ENCODE results near the gene TSN. TPM values are rescaled to one million over a fixed set of nuclear protein-coding genes. Genes with fewer than 3 reads are reported as not detected.

TSN gene
- polyA plus RNA-seq, 1 of the 3 experiments (the other 2 are of a cell fraction): 26.1 TPM

- Histone ChIP-seq H3F3A (replicated peaks; ENCODE audit: insufficient read depth) (peaks cover 3% of the 10 kb centered on the region), H3K36me3 (replicated peaks in 1 of 2; ENCODE audit: control insufficient read depth in 1 of 2, insufficient read depth in 2 of 2, low read length in 1 of 2) (no peaks in the 10 kb centered on the region), H3K4me1 (ENCODE audit: control insufficient read depth in 1 of 2, insufficient read depth in 2 of 2, low read depth in 1 of 2, low read length in 1 of 2) (peaks cover 0 to 2% of the 10 kb centered on the region in 2 experiments; a peak in 2 of 4 replicates), H3K4me3 (ENCODE audit: low read depth in 2 of 2, low read length in 1 of 2) (no peak overlapping the region), H4K20me1 (ENCODE audit: insufficient read depth) (no peaks in the 10 kb centered on the region), H3K9me3 (0 out of 2 replicates have a peak, but pooled peaks cover 7% of the 10 kb centered on the region), H2AFZ (ENCODE audit: low read depth) (no peak overlapping the region), H3K27ac (ENCODE audit: low read depth in 2 of 2, low read length in 1 of 2) (no peak overlapping the region), H3K4me2 (no peak overlapping the region), H3K27me3 (ENCODE audit: insufficient read depth) (no peaks in the 10 kb centered on the region), H3K9ac (no peak overlapping the region), H3K79me2 (ENCODE audit: insufficient read depth) (no peaks in the 10 kb centered on the region), H3K9me2 (no peaks in the 10 kb centered on the region)
- ChIA-PET POLR2A (no interaction called here), CTCF (interaction anchor here (1.0 kb wide), 1 partner anchor 8 kb away, joined by 4 read pairs; no protein-coding TSS in a partner anchor)
- TF ChIP-seq, protein P1, sequence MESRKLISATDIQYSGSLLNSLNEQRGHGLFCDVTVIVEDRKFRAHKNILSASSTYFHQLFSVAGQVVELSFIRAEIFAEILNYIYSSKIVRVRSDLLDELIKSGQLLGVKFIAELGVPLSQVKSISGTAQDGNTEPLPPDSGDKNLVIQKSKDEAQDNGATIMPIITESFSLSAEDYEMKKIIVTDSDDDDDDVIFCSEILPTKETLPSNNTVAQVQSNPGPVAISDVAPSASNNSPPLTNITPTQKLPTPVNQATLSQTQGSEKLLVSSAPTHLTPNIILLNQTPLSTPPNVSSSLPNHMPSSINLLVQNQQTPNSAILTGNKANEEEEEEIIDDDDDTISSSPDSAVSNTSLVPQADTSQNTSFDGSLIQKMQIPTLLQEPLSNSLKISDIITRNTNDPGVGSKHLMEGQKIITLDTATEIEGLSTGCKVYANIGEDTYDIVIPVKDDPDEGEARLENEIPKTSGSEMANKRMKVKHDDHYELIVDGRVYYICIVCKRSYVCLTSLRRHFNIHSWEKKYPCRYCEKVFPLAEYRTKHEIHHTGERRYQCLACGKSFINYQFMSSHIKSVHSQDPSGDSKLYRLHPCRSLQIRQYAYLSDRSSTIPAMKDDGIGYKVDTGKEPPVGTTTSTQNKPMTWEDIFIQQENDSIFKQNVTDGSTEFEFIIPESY (IDR thresholded peaks at IDR 0.05; ENCODE audit: borderline replicate concordance, low read depth): no peak
- TF ChIP-seq RFX5 (IDR thresholded peaks at IDR 0.05; ENCODE audit: low read length): no peak
- TF ChIP-seq, protein P2, sequence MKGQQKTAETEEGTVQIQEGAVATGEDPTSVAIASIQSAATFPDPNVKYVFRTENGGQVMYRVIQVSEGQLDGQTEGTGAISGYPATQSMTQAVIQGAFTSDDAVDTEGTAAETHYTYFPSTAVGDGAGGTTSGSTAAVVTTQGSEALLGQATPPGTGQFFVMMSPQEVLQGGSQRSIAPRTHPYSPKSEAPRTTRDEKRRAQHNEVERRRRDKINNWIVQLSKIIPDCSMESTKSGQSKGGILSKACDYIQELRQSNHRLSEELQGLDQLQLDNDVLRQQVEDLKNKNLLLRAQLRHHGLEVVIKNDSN (IDR thresholded peaks at IDR 0.05; ENCODE audit: borderline replicate concordance, low read depth): no peak
- no peak for TF ChIP-seq FOXM1 (IDR thresholded peaks at IDR 0.05; ENCODE audit: low read depth)
- TF ChIP-seq NFIC (IDR thresholded peaks at IDR 0.05; ENCODE audit: borderline replicate concordance): no peak
- no peak for TF ChIP-seq RCOR1 (IDR thresholded peaks at IDR 0.05; ENCODE audit: low read length)
- TF ChIP-seq, protein P3, sequence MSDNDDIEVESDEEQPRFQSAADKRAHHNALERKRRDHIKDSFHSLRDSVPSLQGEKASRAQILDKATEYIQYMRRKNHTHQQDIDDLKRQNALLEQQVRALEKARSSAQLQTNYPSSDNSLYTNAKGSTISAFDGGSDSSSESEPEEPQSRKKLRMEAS (IDR thresholded peaks at IDR 0.05; ENCODE audit: low read depth): no peak
- TF ChIP-seq JUND (IDR thresholded peaks at IDR 0.05): no peak
- no peak for TF ChIP-seq USF2 (IDR thresholded peaks at IDR 0.05; ENCODE audit: borderline replicate concordance, low read depth, low read length)
- no peak for TF ChIP-seq POLR2AphosphoS5 (IDR thresholded peaks at IDR 0.05; ENCODE audit: low read depth, low read length)
- TF ChIP-seq TCF12 (IDR thresholded peaks at IDR 0.05): no peak
- TF ChIP-seq NRF1 (IDR thresholded peaks at IDR 0.05; ENCODE audit: low read depth, low read length): no peak
- TF ChIP-seq EP300 (IDR thresholded peaks at IDR 0.05; ENCODE audit: borderline replicate concordance in 1 of 2, low read depth in 1 of 2, low read length in 1 of 2): no peak
- TF ChIP-seq, protein P4, sequence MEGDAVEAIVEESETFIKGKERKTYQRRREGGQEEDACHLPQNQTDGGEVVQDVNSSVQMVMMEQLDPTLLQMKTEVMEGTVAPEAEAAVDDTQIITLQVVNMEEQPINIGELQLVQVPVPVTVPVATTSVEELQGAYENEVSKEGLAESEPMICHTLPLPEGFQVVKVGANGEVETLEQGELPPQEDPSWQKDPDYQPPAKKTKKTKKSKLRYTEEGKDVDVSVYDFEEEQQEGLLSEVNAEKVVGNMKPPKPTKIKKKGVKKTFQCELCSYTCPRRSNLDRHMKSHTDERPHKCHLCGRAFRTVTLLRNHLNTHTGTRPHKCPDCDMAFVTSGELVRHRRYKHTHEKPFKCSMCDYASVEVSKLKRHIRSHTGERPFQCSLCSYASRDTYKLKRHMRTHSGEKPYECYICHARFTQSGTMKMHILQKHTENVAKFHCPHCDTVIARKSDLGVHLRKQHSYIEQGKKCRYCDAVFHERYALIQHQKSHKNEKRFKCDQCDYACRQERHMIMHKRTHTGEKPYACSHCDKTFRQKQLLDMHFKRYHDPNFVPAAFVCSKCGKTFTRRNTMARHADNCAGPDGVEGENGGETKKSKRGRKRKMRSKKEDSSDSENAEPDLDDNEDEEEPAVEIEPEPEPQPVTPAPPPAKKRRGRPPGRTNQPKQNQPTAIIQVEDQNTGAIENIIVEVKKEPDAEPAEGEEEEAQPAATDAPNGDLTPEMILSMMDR (IDR thresholded peaks at IDR 0.05): no peak
- DNase-seq: no peak
- whole genome bisulfite sequencing (ENCODE audit: low lambda C conversion rate): 22% methylated on average over 2 of the region's 2 CpGs
Observed at GRCh38 chr2:121803503-121803902, 48.1 kb downstream of the TSN start.

All from SK-N-SH (cell line).